GM18907 (cell line): Measurements from ENCODE around the gene CES4A.
"Not testable (repeated sequence)": the region's sequence is repeated elsewhere in the genome, so short reads cannot be mapped to it uniquely, and the experiment has no call there.

ENCODE experiments used
- ATAC-seq: cut with Tn5 transposase; IDR thresholded peaks from one replicate; pipeline ENCODE4 v1.9.1; 2021; ENCODE audit warnings: mild to moderate bottlenecking, moderate library complexity; ENCODE audit not compliant: unreplicated experiment

CES4A gene

DNA sequence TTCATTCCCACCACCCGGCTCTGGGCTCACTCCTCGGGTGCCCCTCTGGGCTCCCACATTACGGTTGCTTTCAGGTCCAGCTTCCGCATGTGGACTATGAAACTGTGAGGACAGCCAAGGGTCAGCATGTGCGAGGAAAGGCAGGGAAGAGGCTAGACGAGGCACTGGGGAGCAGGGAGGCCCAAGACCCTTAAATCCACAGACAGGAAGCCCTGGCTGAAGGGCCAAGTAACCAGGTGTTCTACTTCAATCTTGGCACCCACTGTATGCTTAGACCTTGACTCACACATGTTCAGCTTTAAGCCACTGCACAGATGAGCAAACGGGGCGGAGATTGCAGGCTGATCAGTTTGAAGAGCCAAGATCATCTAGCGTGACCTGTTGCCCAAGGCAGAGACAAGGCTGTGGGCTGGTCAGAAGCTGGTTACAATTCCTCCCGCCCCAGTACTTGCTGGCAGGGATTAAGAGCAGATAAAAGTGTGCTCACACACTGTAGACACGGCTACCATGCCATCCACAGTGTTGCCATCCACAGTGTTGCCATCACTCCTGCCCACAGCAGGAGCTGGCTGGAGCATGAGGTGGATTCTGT is at the start of gene CES4A:
Gene CES4A, plus strand, starts transcription at position 393 of the 592 bp plus-strand sequence. Its CDS starts 184 bp downstream, at position 577.
- no peak for ATAC-seq

DNA sequence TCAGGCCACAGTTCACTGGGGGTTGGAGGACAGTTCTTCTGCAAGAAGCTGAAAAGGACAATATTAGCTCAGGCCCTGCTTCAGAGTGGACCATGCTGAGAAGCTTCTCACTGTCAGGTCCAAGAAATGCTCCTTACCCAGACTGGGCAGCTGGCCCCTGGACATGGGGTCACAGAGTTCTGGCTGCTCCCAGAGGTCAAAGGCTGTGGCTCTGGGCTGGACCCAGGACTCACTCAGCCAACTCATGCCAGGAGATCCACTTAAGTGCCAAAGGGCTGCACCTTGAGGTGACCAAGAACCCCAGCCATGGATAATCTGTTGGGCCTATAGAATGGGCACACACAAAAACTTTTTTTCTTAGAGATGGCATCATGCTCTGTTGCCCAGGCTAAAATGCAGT is 49.0 kb upstream of the CES4A start:
- ATAC-seq, result no peak

DNA sequence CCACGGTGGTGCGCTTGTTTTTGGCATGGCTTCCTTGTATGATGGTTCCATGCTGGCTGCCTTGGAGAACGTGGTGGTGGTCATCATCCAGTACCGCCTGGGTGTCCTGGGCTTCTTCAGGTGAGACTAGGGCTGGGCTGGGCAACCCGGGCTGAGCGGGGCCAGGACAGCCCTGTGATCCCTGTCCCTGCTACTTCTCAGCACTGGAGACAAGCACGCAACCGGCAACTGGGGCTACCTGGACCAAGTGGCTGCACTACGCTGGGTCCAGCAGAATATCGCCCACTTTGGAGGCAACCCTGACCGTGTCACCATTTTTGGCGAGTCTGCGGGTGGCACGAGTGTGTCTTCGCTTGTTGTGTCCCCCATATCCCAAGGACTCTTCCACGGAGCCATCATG is 48.2 kb upstream of the CES4A start:
- ATAC-seq, result no peak

DNA sequence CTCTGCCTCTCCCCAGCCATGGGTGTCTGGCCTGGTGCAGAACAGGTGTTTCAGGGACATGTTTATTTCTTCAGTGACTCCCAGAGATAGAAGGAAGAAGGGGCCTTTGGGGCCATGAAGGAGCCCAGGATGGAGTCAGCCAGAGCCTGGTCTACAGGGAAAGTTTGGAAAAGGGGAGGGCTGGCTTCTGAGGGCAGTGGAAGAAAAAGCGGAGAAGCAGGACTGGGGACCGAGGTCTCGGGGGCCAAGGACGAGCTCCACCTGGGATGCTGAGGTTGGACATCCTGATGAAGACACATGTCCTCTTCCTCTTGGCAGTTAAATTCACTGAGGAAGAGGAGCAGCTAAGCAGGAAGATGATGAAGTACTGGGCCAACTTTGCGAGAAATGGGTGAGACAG is 45.4 kb upstream of the CES4A start:
- no peak for ATAC-seq

DNA sequence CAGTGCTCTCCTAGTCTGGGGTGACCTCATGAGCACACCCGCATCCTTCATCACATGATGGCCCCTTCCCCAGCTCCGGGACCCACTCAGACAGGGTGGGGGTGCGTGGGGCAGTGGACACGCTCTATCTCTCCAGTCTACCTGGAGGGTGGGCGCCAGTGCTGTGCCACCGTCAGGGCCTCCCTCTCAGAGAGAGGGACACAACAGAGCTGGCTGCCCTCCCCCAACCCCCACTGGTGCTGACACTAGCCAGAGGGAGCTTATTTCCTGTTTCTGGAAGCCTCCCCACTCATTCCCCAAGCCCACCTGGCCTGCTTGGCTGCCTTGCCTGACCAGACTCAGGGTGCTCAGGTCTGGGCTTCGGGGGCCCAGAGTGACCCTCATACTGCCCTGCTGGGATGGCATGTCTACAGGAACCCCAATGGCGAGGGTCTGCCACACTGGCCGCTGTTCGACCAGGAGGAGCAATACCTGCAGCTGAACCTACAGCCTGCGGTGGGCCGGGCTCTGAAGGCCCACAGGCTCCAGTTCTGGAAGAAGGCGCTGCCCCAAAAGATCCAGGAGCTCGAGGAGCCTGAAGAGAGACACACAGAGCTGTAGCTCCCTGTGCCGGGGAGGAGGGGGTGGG is 44.8 kb upstream of the CES4A start:
- no peak for ATAC-seq

DNA sequence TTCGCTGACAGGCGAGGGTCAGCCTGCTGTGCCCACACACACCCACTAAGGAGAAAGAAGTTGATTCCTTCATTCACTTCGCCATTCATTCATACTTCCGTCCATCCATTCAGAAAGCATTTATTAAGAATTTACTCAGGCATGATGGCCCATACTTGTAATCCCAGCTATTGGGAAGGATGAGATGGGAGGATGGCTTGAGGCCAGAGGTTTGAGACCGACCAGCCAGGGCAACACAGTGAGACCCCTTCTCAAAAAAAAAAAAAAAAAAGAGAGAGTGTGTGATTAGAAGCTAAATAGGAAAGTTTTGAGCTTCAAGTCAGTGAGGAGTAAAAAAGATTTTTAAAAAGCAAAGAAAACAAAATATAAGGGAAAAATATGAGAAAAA is 44.3 kb upstream of the CES4A start:
- ATAC-seq, result no peak

DNA sequence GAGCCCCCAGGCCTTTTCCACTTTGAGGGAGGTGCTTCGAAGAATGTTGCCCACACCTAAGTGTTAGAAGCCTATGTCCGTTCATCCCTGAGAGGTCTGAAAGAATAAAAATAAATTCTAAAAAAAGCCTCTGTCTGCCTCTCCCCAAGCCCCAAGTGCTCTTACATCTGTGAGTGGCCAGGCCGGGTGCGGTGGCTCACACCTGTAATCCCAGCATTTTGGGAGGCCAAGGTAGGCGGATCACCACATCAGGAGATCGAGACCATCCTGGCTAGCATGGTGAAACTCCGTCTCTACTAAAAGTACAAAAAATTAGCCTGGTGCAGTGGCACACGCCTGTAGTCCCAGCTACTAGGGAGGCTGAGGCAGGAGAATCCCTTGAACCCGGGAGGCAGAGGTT is 43.4 kb upstream of the CES4A start:
- not testable (repeated sequence) for ATAC-seq

DNA sequence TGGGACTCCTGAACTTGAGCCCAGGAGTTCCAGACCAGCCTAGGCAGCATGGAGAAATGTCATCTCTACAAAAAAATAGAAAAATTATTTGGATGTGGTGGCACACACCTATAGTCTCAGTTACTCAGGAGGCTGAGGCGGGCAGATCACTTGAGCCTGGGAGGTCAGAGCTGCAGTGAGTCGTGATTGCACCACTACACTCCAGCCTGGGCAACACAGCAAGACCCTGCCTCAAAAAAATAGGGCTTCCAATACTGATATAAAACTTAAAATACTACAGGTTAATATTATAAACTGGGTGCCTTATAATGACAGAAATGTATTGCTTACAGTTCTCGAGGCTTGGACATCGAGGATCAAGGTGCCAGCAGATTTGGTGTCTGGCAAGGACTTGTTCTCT is 42.5 kb upstream of the CES4A start:
- ATAC-seq, result no peak

DNA sequence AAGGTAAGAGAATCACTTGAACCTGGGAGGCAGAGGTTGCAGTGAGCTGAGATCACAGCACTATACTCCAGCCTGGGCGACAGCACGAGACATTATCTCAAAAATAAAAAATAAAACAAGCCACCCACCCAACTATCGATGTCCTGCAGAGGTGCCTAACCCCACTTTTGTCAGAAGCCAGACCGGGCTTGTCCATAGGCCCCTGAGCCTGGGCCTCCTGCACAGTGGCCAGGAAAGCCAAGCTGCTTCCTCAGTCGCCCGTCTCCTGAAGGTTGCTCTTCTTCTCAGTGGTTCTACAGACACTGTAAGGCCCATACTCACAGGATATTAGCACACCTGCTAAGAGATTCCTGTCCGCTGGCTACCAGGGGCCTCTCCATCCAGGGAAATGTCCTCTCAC is 41.8 kb upstream of the CES4A start:
- ATAC-seq, result no peak

DNA sequence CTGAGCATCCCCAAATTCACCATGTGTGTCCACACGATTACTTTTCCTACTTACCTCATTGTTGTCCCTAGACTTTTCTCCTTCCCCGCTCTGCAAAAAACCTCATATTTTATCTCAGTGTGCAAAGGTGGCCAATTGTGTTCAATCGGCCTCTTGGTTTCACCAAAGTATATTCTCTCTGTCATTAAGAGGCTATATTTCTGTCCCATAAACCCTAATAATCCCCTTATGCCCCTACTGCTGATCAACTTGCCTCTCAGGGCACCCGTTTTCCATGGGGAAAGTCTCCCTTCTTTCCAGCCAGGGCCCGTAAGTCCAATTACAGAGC is 41.5 kb upstream of the CES4A start:
- no peak for ATAC-seq

DNA sequence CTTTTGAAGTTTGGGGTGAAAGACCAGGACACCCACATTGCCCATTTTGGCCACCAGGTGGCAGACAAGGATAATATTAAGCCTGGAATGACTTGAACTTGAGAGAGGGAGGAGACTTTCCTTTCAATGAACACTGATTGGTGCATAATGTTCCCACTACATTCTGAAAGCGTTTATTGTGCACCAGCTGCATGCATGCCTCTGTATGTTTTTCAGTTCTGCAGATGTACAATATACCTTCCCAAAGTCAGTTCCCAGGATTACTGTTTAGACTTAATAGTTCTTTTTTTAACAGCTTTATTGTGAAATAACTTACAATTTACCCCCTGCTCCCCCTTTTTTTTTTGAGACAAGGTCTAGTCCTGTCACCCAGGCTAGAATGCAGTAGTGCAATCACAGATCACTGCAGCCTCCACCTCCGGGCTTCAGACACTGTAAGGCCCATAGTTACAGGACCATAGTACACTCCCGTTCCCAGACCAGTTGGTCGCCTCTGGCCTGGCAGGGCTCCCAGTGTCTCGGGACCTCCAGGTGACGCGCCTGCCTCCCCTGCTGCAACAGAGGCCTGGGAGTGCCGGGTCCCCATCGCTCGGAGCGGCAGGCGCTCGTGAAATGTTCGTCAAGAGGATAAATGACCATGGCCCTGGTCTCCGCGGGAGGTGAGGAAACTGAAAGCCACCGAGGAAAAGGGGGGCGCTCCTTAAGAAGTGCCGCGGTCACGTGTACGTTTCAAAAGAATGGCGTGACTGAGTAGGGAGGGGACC is 40.9 kb upstream of the CES4A start:
- ATAC-seq, result peak; percentile 67

DNA sequence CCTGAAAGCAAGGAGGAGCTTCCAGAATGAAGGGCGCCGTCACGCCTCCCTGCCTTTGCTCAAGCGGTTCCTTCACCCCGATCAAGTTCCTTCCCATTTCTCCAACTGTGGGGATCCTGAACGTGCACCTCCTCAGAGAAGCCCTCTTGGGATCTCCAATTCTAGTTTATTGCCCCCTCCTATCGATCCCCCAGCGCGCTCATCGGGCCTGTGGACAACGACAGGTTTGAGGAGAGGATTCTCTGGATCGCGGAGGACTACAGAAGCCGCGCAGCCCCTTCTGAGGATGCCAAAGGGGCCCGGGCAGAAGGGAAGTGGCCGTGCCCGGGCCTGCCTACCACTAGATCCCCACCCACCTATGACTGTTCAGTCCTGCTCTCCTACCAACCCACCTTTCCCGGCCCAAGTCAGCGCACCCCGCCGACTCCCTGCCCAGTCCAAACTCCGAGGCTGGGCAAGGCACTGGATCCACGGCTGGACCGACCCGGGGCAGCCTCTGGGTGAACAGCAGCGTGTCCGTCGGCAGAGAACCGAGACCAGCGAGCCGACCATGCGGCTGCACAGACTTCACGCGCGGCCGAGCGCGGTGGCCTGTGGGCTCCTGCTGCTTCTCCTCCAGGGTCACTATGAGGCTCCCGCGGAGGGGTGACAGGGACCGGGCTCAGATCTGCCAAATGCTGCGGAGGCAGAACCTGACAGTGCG is 40.1 kb upstream of the CES4A start:
- ATAC-seq, result no peak

DNA sequence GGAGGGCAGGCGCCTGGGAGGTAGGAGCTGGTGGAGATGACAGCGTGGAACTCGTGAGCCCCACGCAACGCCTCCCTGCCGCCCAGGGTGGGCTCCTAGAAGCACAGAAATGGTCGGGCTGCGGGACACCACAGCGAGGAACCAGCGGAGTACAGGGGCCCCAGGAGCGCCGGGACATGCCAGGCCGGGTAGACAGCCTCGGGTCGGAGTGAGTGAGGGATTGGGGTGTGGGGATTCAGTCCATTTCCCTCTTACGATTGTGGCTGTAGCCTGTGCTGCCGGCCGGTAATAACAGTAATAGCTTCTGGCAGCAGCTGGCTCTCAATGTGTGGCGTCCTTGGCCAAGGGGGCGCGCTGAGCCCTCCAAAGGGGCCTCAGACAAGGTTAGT is 39.6 kb upstream of the CES4A start:
- no peak for ATAC-seq

DNA sequence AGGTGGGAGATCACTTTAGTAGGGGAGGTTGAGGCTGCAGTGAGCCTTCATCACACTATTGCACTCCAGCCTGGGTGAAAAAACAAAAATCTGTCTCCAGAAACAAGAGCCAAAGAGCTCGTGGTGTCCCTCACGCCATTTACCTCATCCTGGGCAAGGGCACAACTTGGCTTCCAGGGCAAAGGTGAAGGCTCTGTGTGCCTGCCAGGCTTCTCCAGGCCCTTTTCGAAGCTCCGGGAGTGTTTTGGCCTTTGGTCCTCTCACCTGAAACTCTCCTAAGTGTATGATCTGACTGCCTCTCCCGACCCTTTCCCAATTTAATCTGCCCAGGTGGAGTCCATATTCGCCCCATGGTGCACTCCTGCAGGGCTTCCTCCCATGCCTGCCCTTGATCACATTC is 38.9 kb upstream of the CES4A start:
- no peak for ATAC-seq

DNA sequence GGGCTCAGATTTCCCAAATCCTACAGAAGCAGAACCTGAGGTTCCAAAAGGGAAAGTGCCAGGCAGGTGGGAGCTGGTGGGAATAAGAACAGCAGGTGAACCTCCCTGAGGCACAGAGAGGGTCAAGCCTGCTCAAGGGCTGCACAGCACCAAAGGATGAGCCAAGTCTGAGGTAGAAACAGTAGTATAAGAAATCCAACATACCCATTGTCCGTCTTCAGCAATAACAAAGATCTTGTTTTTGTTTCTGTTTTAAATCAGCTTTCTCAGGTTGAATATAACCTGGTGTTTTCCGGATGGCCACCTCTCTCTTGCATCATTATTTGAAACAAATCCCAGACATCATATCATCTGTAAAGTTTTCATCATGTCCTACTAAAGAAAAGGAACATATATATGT is 38.0 kb upstream of the CES4A start:
- no peak for ATAC-seq

DNA sequence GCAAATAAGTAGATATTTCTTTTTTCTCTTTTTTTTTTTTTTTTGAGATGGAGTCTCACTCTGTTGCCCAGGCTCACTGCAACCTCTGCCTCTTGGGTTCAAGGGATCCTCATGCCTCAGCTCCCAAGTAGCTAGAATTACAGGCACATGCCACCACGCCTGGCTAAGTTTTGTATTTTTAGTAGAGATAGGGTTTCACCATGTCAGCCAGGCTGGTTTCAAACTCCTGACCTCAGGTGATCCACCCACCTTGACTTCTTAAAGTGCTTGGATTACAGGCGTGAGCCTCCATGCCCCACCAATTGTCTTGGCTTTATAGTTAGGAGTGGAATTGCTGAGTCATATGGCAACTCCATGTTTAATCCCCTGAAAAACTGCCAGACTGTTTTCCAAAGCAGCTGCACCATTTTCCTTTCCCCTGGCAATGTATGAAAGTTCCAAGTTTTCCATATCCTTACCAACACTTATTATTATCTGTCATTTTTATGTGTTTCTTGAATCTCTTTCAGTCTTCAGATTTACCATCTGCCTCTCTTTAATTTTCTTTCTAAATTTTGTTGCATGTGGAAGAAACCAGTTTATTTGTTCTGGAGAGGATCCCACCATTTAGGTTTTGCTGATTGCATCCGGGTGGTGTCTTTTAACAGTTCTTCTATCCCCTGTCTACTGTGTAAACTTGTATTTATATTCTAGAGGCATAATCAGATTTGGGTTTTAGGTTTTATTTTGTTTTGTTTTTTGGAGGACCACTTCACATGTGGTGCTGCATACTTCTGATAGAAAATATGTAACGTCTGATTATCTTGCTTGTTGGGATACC is 37.2 kb upstream of the CES4A start:
- ATAC-seq, result no peak

DNA sequence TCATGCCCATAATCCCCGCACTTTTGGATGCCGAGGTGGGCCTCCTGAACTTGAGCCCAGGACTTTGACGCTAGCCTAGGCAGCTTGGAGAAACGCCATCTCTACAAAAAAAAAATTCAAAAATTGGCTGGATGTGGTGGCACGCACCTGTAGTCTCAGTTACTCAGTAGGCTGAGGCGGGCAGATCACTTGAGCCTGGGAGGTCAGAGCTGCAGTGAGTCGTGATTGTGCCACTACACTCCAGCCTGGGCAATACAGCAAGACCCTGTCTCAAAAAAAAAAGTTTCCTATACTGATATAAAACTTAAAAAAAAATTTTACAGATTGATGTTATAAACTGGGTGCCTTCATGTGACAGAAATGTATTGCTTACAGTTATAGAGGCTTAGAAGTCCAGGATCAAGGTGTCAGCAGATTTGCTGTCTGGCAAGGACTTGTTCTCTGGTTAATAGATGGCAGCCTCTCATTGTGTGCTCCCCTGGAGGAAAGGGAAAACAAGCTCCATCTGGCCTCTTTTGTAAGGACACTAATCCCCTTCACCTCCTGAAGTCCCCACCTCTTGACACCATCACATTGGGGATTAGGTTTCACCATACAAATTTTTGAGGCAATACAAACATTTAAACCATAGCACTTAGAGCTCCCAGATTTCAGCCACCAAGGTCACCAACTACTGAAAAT is 35.8 kb upstream of the CES4A start:
- no peak for ATAC-seq

DNA sequence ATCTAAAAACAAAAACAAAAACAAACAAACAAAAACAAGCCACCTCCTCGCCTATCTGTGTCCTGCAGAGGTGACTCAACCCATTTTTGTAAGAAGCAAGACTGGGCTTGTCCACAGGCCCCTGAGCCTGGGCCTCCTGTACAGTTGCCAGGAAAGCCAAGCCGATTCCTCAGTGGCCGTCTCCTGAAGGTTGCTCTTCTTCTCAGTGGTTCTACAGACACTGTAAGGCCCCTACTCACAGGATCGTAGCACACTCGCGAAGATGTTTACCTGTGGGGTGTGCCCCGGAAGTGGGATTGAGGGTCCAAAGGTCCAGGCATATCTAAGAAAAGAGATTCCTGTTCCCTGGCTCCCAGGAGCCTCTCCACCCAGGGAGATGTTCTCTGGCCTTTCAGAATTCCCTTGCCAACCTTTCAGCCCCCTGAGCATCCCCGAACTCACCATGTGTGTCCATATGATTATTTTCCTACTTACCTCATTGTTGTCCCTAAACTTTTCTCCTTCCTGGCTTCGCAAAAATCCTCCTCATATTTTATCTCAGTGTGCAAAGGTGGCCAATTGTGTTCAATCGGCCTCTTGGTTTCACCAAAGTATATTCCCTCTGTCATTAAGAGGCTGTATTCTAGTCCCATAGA is 34.8 kb upstream of the CES4A start:
- ATAC-seq, result no peak

DNA sequence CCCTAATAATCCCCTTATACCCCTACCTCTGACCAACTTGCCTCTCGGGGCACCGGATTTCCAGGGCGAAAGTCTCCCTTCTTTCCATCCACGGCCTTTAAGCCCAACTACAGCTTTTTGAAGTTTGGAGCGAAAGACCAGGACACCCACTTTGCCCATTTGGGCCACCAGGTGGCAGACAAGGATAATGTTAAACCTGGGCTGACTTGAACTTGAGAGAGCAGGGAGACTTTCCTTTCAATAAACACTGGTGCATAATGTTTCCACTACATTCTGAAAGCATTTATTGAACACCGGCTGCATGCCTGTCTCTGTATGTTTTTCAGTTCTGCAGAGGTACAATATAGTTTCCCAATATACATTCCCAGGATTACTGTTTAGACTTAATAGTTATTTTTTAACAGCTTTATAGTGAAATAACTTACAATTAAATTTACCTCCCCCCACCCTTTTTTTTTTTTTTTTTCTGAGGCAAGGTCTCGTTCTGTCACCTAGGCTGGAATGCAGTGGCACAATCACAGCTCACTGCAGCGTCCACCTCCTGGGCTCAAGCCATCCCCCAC is 34.2 kb upstream of the CES4A start:
- peak; percentile 55 for ATAC-seq
